Keratinocyte (primary cell): ENCODE data around the gene ANKDD1B.

Experiments
- CTCF ChIP-seq, 3 experiments: IDR thresholded peaks in 1 of 3; conservative IDR thresholded peaks in 1 of 3; optimal IDR thresholded peaks in 1 of 3; 2 replicates in 2 of 3; 3 replicates in 1 of 3; pipeline versions ENCODE3 to v1.5.1; 2011; ENCODE audit warnings: low read length in 3 of 3, mild to moderate bottlenecking in 3 of 3, moderate library complexity in 2 of 3, control low read depth in 1 of 3, inconsistent platforms in 1 of 3; ENCODE audit not compliant: insufficient read depth in 2 of 3; ENCODE audit errors: extremely low read depth in 1 of 3
- EZH2 ChIP-seq: IDR thresholded peaks from one replicate; pipeline ENCODE4 v1.6.1; 2012; ENCODE audit warnings: inconsistent platforms, mild to moderate bottlenecking, low read length, moderate library complexity

- TF ChIP-seq CTCF (optimal IDR thresholded peaks at IDR 0.05 in 1 of 3, IDR thresholded peaks at IDR 0.05 in 1 of 3, conservative IDR thresholded peaks at IDR 0.05 in 1 of 3; ENCODE audit: extremely low read depth in 1 of 3, insufficient read depth in 2 of 3, low read length in 3 of 3) = no peak
- TF ChIP-seq EZH2 = no peak
Measured at GRCh38 chr5:75668445-75668844, 57.2 kb downstream of the ANKDD1B start.
